Left ventricle myocardium superior (tissue), 1 donor: ENCODE results near the gene SCAF4. TPM values are rescaled to one million over a fixed set of nuclear protein-coding genes. Genes with fewer than 3 reads are reported as not detected.
"Not testable (repeated sequence)": the region's sequence is repeated elsewhere in the genome, so short reads cannot be mapped to it uniquely, and the experiment has no call there.

ENCODE experiments used
- ATAC-seq: fragments of 200-7000 bp; cut with Tn5 transposase; one replicate; pipeline ENCODE4 v1.9.1; 2020; ENCODE audit warnings: mild to moderate bottlenecking, moderate library complexity
- DNase-seq: peaks from one replicate; pipeline ENCODE4 v3.0.0-alpha.2; 2020
- intact Hi-C: fragments of 100-400 bp; cut with micrococcal nuclease; formaldehyde crosslinking; loops from one replicate; pipeline ENCODE4 v1.11.0; 2022
- long read RNA-seq: library from polyadenylated mRNA; unstranded; transcript quantifications from one replicate; pipeline ENCODE4 v2.0.0, GENCODE V29; 2021
- total RNA-seq: library from RNA; stranded (reverse); fragmentation: NEBNext Ultra II Directional; extraction: Animal tissue kit (Norgen Biotek cat#: 25700); gene quantifications from one replicate; pipeline ENCODE4 v1.2.1, GENCODE V29; 2021
- donor health status: DM: no; HTN: yes; CAD: no; lungs with severe emphysema.

The SCAF4 gene
- 16.7 TPM for total RNA-seq
- long read RNA-seq, full-length matches to known transcripts = 1 of 5 reads
- long read RNA-seq, partial matches to known transcripts = 3 of 5 reads
- long read RNA-seq, other reads (novel, unspliced or antisense) = 1 of 5 reads

- ATAC-seq = peak; percentile 92
- peak; percentile 96 for DNase-seq
- intact Hi-C loops = no loop called here
Observed at GRCh38 chr21:31731857-31732596, at the start of gene SCAF4. TSS of gene SCAF4 (minus strand) at chr21:31732118. CDS start at chr21:31731692, 426 bp downstream.

DNA sequence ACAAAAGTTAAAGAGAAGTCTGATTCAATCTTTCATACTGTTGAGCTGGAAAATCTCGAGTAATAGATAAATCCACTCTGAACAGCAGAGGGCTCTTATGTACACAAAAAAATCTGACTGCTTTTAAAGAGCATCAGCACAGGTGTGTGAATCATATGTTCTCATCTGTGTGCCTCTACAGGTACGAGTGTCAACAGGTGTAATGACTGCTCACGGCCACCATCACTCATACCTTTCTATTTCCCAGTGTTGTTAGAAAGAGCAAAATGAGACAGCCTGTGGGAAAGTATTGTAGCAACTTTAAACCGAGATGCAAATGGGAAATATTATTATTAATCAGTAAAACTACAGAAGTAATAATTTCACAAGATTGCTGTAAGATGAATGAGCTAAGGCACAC, 49.0 kb upstream of the SCAF4 start:
- no peak for ATAC-seq
- no peak for DNase-seq
- intact Hi-C loops = loop anchor here (10.0 kb wide), 1 partner anchor 474 kb away; no protein-coding TSS in a partner anchor

- DNase-seq (no peak), ATAC-seq (no peak)
- intact Hi-C loops = no loop called here
Observed at GRCh38 chr21:31778546-31778945, 46.6 kb upstream of the SCAF4 start.

DNA sequence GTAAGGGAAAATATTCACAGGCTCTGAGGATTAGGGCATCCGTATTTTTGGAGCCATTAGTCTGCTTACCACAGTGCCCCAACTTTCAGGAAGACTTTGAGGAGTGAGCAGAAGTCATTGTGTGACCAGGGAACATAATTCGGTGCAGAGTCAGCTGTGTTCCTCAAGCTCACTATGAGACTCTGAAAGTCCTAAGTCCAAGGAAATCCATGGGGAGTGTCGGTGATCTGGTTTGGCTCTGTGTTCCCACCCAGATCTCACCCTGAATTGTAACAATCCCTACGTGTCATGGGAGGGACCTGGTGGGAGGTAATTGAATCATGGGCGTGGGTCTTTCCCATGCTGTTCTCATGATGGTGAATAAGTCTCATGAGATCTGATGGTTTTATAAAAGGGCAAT, 45.9 kb upstream of the SCAF4 start:
- no peak for DNase-seq
- intact Hi-C loops = no loop called here
- ATAC-seq = no peak

GRCh38 chr21:31774031-31774430, 42.1 kb upstream of the SCAF4 start:
- intact Hi-C loops = no loop called here
- ATAC-seq (no peak), DNase-seq (no peak)

GRCh38 chr21:31772674-31773555, 41.0 kb upstream of the SCAF4 start:
- intact Hi-C loops = no loop called here
- DNase-seq (no peak), ATAC-seq (no peak)

DNA sequence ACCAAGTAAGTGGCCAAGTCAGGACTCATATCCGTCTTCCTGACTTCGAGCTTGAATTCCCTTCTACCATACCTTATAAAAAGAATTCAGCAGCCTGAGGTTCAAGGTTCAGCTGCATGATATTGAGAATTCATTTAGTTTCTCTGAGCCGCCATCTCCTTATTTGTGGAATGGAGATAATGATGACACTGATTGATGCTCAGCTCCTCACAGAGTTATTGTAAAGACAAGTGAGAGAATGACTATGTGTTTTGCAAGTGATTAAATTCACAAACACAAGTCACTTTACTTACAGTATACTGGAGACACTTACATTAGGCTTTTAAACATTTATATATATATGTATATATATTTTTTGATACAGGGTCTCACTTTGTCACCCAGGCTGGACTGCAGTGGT, 39.8 kb upstream of the SCAF4 start:
- DNase-seq = no peak
- ATAC-seq = no peak
- intact Hi-C loops = no loop called here

GRCh38 chr21:31768710-31769109, 36.8 kb upstream of the SCAF4 start:
- DNase-seq (no peak), ATAC-seq (no peak)
- intact Hi-C loops = no loop called here

GRCh38 chr21:31766899-31767298, 35.0 kb upstream of the SCAF4 start:
- ATAC-seq = no peak
- intact Hi-C loops = no loop called here

DNA sequence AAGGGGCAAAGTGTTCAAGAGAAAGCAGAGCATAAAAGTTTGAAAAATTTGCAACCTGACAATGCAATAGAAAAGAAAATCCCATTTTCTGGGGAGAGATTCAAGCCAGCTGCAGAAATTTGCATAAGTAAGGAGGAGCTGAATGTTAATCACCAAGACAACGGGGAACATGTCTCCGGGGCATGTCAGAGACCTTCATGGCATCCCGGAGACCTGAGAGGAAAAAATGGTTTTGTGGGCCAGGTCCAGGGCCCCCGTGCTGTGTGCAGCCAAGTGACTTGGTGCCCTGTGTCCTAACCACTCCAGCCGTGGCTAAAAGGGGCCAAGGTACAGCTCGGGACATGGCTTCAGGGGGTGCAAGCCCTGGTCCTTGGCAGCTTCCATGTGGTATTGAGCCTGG, 33.9 kb upstream of the SCAF4 start:
- intact Hi-C loops, ATAC-seq, DNase-seq: not testable (repeated sequence)

More at GRCh38 chr21:31766899-31767298, 35.0 kb upstream of the SCAF4 start:
- no peak for DNase-seq

DNA sequence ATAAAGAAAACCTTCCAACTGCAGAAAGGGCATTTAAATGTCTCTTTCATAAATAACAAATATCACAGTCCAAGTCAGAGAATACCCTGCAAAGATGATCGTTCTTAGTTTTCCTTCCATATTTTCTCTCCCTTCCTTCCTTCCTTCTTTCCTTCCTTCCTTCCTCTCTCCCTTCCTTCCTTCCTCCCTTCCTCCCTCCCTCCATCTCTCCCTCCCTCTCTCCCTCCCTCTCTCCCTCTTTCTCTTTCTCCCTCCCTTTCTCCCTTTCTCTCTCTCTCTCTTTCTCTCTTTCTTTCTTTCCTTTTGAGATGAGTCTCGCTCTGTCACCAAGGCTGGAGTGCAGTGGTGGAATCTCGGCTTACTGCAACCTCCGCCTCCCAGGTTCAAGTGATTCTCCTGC, 29.0 kb upstream of the SCAF4 start:
- no peak for DNase-seq
- no peak for ATAC-seq
- intact Hi-C loops = no loop called here

- ATAC-seq = no peak
- no peak for DNase-seq
- intact Hi-C loops = no loop called here
Observed at GRCh38 chr21:31756787-31757186, 24.9 kb upstream of the SCAF4 start.

GRCh38 chr21:31755027-31755426, 23.1 kb upstream of the SCAF4 start:
- ATAC-seq = no peak
- intact Hi-C loops = no loop called here

GRCh38 chr21:31754708-31754960, 22.7 kb upstream of the SCAF4 start:
- ATAC-seq (no peak), DNase-seq (no peak)
- intact Hi-C loops = no loop called here

More at GRCh38 chr21:31755027-31755426, 23.1 kb upstream of the SCAF4 start:
- no peak for DNase-seq

GRCh38 chr21:31753949-31754707, 22.2 kb upstream of the SCAF4 start:
- ATAC-seq = no peak

GRCh38 chr21:31752967-31753366, 21.0 kb upstream of the SCAF4 start:
- intact Hi-C loops = no loop called here
- ATAC-seq = no peak

More at GRCh38 chr21:31753949-31754707, 22.2 kb upstream of the SCAF4 start:
- no peak for DNase-seq
- intact Hi-C loops = no loop called here

GRCh38 chr21:31752352-31752751, 20.4 kb upstream of the SCAF4 start:
- ATAC-seq = no peak
- no peak for DNase-seq
- intact Hi-C loops = no loop called here

More at GRCh38 chr21:31752967-31753366, 21.0 kb upstream of the SCAF4 start:
- no peak for DNase-seq

DNA sequence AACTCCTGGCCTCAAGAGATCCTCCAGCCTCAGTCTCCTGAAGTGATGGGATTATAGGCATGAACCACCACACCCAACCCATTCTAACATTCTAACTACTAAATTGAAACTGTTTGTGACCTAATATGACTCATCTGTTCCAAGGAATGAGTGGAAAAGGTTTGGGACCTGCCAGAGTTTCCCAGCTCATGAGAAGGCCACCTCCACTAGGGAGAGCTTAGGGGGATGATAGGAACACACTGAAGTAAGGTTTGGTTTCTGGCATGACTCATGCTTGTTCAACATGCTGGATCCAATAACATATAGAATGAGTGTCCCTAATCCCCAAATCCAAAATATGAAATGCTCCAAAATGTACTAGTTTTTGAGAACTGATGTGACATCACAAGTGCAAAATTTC, 18.9 kb upstream of the SCAF4 start:
- DNase-seq (no peak), ATAC-seq (no peak)
- intact Hi-C loops = no loop called here

GRCh38 chr21:31744182-31744800, 12.4 kb upstream of the SCAF4 start:
- intact Hi-C loops = no loop called here
- DNase-seq (no peak), ATAC-seq (no peak)
